WTC11 (cell line): ENCODE measurements around the gene XRCC2.

Source experiments
- CREB1 ChIP-seq: sonication (generic); formaldehyde crosslinking; IDR thresholded peaks from 2 replicates; pipeline ENCODE4 v1.8.0; 2023; ENCODE audit warnings: mild to moderate bottlenecking, missing genetic modification reagents
- ETV6 ChIP-seq: sonication (generic); formaldehyde crosslinking; IDR thresholded peaks from 2 replicates; pipeline ENCODE4 v1.8.1; 2022; ENCODE audit warnings: mild to moderate bottlenecking, missing genetic modification reagents
- TEAD4 ChIP-seq: sonication (generic); formaldehyde crosslinking; IDR thresholded peaks from 2 replicates; pipeline ENCODE4 v1.8.0; 2022; ENCODE audit warnings: mild to moderate bottlenecking, missing genetic modification reagents
- TF ChIP-seq, protein P1 (sequence below): fragments of 200-600 bp; IDR thresholded peaks from 2 replicates; pipeline ENCODE4 v1.8.0; 2022; ENCODE audit warnings: antibody characterized with exemption
- TF ChIP-seq, protein P2 (sequence below): sonication (generic); formaldehyde crosslinking; IDR thresholded peaks from 2 replicates; pipeline ENCODE4 v1.8.1; 2023; ENCODE audit warnings: mild to moderate bottlenecking, missing genetic modification reagents, moderate library complexity
- TF ChIP-seq, protein P3 (sequence below): fragments of 250-450 bp; sonication (Bioruptor Pico); IDR thresholded peaks from 2 replicates; pipeline ENCODE4 v2.1.2; 2022; ENCODE audit warnings: mild to moderate bottlenecking, moderate library complexity
- TF ChIP-seq, protein P4 (sequence below): sonication (generic); formaldehyde crosslinking; IDR thresholded peaks from 2 replicates; pipeline ENCODE4 v1.8.0; 2022; ENCODE audit warnings: mild to moderate bottlenecking, missing genetic modification reagents
- TF ChIP-seq, protein P5 (sequence below): sonication (generic); formaldehyde crosslinking; IDR thresholded peaks from 2 replicates; pipeline ENCODE4 v1.8.0; 2022; ENCODE audit warnings: mild to moderate bottlenecking, missing genetic modification reagents
- TF ChIP-seq, protein P6 (sequence below): sonication (generic); formaldehyde crosslinking; IDR thresholded peaks from 2 replicates; pipeline ENCODE4 v1.8.1; 2022; ENCODE audit warnings: low read depth, mild to moderate bottlenecking, moderate library complexity, missing genetic modification reagents, borderline replicate concordance
- TF ChIP-seq, protein P7 (sequence below): sonication (generic); formaldehyde crosslinking; IDR thresholded peaks from 2 replicates; pipeline ENCODE4 v1.8.1; 2023; ENCODE audit warnings: mild to moderate bottlenecking, missing genetic modification reagents

DNA sequence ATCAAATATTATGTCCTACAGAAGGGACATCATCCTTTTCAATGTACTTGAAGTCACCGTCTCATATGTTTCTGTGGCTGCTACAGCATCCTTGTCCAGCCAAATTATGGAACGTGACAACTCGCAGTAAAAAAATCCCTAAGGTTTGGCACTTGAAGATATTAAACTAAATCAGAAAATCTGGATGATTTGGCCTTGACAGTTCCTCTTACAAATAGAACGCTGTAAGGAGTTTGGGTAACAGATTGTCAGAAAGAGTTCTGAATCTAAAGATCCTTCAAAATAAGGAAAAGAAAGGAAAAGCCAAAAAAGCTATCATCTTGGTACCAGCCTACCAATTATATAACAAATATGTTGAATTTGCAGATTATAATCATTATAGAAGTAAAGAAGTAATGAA lies 21.0 kb downstream of the XRCC2 start:
- TF ChIP-seq, protein P1, sequence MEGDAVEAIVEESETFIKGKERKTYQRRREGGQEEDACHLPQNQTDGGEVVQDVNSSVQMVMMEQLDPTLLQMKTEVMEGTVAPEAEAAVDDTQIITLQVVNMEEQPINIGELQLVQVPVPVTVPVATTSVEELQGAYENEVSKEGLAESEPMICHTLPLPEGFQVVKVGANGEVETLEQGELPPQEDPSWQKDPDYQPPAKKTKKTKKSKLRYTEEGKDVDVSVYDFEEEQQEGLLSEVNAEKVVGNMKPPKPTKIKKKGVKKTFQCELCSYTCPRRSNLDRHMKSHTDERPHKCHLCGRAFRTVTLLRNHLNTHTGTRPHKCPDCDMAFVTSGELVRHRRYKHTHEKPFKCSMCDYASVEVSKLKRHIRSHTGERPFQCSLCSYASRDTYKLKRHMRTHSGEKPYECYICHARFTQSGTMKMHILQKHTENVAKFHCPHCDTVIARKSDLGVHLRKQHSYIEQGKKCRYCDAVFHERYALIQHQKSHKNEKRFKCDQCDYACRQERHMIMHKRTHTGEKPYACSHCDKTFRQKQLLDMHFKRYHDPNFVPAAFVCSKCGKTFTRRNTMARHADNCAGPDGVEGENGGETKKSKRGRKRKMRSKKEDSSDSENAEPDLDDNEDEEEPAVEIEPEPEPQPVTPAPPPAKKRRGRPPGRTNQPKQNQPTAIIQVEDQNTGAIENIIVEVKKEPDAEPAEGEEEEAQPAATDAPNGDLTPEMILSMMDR = no peak
- TF ChIP-seq ETV6 (CRISPR knock-in tag) (no peak), TEAD4 (CRISPR knock-in tag) (no peak), CREB1 (CRISPR knock-in tag) (no peak)
- TF ChIP-seq, protein P2, sequence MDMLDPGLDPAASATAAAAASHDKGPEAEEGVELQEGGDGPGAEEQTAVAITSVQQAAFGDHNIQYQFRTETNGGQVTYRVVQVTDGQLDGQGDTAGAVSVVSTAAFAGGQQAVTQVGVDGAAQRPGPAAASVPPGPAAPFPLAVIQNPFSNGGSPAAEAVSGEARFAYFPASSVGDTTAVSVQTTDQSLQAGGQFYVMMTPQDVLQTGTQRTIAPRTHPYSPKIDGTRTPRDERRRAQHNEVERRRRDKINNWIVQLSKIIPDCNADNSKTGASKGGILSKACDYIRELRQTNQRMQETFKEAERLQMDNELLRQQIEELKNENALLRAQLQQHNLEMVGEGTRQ (CRISPR knock-in tag) = no peak
- TF ChIP-seq, protein P3, sequence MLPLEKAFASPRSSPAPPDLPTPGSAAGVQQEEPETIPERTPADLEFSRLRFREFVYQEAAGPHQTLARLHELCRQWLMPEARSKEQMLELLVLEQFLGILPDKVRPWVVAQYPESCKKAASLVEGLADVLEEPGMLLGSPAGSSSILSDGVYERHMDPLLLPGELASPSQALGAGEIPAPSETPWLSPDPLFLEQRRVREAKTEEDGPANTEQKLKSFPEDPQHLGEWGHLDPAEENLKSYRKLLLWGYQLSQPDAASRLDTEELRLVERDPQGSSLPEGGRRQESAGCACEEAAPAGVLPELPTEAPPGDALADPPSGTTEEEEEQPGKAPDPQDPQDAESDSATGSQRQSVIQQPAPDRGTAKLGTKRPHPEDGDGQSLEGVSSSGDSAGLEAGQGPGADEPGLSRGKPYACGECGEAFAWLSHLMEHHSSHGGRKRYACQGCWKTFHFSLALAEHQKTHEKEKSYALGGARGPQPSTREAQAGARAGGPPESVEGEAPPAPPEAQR = no peak
- TF ChIP-seq, protein P4, sequence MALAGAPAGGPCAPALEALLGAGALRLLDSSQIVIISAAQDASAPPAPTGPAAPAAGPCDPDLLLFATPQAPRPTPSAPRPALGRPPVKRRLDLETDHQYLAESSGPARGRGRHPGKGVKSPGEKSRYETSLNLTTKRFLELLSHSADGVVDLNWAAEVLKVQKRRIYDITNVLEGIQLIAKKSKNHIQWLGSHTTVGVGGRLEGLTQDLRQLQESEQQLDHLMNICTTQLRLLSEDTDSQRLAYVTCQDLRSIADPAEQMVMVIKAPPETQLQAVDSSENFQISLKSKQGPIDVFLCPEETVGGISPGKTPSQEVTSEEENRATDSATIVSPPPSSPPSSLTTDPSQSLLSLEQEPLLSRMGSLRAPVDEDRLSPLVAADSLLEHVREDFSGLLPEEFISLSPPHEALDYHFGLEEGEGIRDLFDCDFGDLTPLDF (CRISPR knock-in tag) = no peak
- TF ChIP-seq, protein P5, sequence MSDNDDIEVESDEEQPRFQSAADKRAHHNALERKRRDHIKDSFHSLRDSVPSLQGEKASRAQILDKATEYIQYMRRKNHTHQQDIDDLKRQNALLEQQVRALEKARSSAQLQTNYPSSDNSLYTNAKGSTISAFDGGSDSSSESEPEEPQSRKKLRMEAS (CRISPR knock-in tag) = no peak
- TF ChIP-seq, protein P6, sequence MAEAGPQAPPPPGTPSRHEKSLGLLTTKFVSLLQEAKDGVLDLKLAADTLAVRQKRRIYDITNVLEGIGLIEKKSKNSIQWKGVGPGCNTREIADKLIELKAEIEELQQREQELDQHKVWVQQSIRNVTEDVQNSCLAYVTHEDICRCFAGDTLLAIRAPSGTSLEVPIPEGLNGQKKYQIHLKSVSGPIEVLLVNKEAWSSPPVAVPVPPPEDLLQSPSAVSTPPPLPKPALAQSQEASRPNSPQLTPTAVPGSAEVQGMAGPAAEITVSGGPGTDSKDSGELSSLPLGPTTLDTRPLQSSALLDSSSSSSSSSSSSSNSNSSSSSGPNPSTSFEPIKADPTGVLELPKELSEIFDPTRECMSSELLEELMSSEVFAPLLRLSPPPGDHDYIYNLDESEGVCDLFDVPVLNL (CRISPR knock-in tag) = no peak
- TF ChIP-seq, protein P7, sequence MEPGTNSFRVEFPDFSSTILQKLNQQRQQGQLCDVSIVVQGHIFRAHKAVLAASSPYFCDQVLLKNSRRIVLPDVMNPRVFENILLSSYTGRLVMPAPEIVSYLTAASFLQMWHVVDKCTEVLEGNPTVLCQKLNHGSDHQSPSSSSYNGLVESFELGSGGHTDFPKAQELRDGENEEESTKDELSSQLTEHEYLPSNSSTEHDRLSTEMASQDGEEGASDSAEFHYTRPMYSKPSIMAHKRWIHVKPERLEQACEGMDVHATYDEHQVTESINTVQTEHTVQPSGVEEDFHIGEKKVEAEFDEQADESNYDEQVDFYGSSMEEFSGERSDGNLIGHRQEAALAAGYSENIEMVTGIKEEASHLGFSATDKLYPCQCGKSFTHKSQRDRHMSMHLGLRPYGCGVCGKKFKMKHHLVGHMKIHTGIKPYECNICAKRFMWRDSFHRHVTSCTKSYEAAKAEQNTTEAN = no peak
